GM21737 (cell line): Measurements from ENCODE around the gene AAMP.
"Not testable (repeated sequence)": the region's sequence is repeated elsewhere in the genome, so short reads cannot be mapped to it uniquely, and the experiment has no call there.

Experiments used
- ATAC-seq: cut with Tn5 transposase; IDR thresholded peaks from one replicate; pipeline ENCODE4 v1.9.1; 2021; ENCODE audit warnings: mild to moderate bottlenecking, moderate library complexity; ENCODE audit not compliant: unreplicated experiment

Gene AAMP

DNA sequence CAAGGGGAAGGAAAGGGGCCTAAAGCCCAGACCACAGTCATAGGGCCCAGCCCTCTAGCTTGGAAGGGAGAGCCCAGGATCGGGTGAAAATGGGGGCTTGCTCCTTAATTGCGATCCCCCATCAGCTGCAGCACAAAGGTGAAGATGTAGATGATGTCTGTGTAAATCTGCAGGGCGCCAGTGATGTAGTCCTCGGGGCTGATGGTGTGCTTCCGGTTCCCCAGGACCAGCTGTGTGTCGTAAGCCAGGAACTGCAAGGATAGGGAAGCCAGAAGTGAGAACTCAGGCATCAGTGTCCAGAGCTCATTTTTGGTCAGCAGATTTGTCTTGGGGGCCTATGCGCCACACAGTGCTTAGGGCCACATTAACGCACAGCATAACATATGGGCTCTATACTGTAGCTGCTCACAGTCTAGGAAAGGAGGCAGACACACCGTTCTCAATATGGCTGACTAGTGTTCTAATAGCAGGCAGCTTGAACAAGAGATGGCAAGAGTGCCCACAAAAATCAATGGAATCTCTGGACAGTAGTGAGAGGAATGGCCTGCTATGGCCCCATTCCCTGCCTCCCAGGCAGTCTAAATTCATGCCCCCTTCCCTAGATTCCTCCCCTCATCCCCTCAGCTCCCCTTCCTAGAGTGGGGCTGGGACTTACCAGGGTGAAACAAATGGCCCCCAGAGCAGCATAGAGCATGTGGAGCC, 5.6 kb upstream of the AAMP start:
- ATAC-seq, result no peak

DNA sequence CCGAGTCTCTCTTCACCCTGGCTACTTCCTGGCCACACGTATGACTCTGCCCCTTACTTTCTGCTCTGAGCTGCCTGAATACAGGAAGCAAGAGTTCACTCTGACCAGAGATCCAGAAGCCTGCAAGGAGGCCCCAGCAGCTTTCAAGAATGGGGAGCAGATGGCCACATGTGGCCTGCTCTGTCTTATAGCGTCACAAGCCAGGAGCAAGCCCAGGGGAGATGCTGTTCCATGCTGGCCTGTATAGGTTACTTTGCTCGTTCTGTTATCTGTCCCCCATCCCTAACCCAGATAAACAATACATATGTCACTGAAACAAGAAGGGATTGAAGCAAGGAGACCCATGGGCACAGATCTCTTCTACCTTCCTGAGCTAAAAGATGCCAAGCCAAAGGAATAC, 4.6 kb upstream of the AAMP start:
- ATAC-seq, result no peak

DNA sequence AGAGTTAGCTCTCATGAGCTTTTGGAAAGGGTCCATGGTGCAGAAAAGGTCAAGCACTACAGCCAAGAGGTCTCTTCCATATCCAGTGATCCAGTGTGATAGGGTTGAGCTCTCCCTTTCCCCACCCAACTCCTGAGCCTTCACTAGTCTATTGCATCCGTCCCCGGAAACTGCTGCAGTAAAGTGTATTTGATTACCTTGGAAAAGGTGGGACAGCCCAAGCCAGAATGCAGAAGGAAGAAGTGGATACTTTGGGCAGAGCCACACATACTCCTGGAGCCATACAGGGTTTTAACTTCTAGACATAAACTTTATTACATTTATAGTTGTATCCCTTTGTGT, 3.9 kb upstream of the AAMP start:
- ATAC-seq, result no peak

DNA sequence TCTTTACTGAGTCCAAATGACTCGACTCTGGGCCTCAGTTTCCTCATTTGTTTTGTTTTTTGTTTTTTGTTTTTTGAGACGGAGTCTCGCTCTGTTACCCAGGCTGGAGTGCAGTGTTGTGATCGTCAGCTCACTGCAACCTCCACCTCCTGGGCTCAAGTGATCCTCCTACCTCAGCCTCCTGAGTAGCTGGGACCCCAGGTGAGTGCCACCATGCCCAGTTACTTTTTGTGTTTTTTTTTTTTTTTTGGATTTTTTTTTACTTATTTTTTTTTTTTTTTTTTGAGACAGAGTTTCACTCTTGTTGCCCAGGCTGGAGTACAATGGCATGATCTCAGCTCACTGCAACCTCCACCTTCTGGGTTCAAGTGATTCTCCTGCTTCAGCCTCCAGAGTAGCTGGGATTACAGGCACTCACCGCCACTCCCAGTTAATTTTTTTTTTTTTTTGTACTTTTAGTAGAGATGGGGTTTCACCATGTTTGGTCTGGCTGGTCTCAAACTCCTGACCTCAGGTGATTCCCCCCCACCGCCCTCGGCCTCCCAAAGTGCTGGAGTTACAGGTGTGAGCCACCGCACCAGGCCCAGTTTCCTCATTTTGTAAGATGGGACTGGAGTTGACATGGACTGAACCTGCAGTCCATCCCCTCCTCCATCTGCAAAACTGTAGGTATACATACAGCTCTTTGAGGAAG, 3.4 kb upstream of the AAMP start:
- ATAC-seq, result not testable (repeated sequence)

DNA sequence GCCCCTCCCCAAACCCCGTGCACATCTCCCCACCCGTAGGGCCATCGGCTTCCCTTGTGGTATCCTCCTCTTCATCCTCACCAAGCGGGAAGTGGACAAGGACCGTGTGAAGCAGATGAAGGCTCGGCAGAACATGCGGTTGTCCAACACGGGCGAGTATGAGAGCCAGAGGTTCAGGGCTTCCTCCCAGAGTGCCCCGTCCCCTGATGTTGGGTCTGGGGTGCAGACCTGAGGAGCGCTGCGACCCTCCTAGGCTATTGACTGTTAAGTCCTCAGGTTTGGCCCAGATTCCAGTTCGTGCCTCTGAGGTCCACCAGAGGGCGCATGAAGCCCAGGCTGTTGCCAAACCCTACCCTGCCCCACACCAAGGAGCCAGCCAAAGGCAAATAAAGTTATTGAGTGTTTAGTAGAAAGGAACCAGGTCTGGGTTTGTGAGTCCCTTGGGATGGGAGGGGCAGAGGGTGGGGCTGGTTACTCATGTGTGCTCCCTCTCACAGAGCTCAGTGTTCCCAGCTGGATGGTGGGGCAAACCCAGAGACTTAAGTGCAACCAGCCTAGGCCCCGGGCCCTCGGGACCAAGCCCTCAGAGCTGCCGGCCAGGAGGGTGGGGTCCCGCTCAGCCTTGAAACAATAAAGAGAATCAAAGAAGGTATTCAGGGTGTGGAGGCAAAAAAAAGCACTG, 2.7 kb upstream of the AAMP start:
- ATAC-seq, result peak; percentile 24

DNA sequence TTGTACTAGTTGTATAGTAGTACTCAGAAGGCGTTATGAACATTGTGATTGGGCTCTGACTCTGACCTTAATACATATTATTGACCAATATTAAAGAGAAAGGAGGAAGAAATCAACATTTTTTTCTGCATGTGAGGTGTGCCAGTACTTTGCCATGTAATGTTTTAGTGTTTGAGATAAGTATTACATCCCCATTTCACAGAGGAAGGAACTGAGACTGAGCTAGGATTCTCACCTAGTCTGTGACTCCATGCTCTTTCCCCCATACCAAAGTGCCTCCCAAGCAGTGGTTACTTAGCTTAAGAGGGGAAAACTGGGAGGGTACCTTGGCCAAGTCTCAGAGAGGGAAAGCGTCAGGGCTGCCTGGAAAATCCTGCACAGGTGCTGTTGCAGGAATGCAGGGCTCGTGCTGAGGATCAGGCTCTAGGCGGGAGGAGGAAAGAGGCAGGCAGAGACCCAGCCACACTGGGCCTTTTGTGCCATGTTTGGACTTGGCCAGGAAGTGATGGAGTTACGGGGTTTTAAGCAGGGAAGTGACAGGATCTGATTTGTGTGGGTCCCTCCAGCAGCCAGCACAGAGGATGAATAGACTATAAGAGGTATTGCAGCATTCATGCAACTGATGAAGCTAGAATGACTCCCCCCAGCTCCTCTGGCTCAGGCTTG, 2.1 kb upstream of the AAMP start:
- ATAC-seq, result no peak

DNA sequence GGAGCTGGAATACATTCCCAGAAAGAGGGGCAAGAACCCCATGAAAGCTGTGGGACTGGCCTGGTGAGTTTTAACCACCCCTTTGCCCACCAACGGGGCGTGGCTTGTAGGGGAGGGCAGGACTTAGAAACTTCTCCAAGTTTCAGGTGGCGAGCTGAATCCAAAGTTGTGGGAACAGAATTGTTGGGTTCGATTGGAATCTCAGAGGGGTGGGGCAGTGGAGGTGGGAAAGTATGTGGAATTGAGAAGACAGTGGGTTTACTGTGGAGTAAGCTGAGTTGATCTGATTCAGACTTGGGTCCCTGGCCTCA, 1.5 kb upstream of the AAMP start:
- no peak for ATAC-seq

DNA sequence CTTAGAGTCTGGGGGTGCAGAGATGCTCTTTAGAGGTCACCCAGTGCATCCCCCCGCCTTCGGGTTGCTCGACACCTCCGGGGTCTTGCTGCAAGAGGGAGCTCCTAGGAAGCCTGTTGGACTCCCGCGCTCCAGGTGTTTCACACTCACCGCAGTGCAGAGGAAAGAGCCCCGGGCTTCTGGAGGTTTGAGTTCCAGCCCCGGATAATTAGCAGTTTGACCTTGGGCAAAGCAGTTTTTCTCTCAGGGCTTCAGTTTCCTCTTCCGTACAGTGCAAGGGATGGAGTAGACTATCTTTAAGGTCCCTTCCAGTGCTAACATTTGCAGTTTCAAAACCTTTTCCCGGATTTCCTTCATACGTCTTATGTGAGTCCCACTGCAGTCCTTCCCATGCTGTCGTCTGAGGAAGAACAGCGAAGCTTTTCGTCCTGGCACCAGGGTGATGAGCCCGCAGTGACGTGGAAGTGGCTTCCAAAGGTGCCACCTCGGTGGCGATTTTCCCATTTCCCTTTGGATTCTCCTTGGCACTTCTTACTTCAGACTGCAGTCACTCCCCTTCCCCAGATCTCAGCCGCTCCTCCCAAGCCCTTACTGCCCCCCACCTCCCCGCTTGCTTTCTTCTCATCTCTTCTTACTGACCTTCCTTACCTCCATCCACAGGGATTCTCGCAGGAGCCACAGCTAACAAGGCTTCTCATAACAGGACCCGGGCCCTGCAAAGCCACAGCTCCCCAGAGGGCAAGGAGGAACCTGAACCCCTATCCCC, 967 bp upstream of the AAMP start:
- no peak for ATAC-seq

DNA sequence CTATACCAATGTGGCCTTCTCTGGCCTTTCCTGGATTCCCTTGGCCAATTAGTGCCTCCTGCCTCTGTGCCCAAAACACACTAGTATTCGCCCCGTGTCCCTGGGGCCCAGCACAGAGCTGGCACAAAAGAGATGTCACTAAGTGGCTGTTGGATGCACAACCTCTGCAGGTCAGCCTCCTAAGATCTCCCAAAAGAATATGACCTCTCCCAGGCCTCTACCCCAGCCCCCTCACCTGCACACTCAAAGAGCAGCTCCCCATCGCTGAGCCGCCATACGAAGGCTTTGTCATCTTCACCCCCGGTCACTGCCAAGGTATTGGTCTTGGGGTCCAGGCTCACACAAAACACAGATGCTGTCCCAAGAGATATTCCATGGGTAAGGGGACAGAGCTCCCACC, 2.7 kb downstream of the AAMP start:
- no peak for ATAC-seq

DNA sequence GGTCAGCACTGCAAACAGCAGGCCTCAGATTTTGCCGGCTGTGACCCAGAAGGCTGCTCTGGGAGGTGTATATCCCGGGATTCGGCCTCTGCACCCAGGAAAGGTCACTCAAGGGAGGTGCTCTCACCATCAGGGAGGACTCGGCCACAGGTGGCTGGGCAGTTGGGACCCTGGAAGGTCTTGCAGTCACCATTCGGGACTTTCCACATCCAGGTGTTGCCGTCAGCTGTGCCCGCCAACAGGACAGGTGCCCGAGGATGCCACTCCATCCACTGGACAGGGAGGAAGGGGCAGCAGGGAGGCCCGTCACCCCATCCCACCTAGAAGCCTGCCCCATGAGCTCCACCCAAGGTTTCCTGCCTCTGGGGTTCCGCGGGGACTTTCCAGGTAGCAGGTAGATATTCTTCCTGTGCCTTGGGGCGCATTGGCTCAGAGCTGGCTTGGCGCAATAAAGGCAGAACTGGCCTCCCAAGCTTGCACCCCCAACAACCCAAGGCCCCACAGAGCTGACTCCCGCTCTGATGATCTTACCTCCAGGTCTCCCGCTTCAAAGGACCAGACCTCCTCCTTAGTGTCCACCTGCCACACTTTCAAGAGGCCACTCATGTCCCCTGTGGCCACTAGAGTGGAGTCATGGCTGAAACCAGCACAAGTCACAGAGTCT, 3.5 kb downstream of the AAMP start:
- no peak for ATAC-seq

DNA sequence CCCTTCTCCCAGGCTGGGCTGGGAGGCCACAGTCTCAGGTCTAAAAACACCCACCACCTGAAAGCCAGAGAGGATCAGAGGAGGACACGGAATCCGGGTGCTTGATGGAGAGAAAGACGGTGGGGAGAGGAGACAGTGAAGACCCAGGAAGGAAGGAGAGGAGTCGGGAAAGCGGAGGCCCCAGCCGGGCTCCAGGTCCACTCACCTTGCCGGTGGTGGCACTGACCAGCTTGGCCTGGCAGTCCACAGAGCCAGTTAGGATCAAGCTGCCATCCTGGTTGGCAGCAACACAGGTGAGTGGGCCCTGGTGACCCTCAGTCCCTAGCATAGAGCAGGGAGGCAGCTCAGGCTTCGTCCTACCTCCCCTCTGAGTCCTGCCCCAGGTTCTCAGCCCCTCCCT, 4.3 kb downstream of the AAMP start:
- ATAC-seq, result no peak

DNA sequence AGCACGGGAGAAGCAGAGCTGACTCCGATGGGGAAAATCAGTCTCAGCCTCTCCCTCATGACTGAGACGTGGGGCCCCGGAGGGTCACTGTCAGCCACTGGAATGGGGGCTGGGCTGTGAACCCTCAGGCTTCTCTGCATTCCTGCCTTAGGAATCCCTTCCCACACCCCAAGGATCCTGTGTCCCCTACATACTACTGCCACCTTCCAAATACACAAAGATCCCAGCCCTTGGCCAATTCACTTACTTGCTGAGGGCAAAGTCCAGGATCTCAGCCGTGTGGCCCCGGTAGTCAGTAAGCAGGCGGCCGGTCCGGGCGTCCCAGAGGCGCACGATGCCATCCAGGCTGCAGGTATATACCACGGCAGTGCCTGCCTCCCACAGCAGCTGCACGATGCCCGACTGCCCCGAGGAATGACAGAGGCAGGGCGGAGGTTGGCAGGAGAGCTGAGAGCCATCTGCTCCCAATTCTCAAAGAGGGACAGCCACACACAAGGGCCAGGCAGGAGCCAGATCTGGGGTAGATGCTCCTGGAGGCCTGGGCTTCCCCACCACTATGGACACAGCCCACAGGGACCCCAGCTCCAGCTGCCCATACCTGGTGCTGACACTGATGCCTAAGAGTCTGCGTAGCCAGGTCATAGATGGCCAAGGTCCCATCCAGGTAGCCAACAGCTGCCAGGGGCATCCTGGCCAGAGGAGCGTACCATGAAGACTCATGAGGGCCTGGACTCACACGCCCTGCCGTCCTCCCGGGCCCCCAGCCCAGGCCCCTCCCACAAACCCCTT, 5.0 kb downstream of the AAMP start:
- ATAC-seq, result no peak

DNA sequence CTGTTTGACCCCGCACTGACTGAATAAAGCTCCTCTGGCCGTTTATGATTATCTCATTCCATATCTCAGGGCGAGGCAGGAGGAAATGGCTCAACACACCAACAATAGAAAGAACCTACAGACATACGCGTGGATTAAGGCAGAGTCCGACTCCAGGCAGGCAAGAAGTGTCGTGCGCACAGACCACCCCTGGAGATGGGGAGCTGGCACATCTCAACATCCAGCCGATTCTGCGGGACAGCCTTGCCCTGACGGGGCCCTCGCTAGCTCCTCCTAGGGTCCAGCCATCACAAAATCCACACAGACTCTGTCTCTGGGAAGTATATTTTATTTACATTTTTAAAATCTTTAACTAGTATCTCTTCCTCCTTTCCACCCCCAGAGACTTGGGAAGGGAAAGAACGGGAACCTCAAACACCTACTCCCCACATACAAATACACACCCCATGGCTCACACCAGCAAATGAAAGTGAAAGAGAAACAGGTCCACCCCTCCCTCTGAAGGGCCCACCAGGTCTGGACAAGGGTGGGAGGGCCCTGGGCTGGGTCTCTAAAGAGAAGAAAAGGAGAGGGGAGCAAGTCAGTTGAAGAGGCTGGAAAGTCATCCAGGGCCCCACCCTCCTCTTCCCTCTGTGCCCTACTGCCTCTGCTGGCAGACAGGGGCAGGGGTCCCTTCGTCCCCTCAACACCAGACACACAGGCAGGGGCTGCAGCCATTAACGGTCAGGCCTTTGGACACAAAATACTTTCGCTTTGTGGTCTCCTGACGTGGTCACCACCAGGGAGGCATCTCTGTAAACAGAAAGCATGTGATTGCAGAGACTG, 5.9 kb downstream of the AAMP start:
- no peak for ATAC-seq

DNA sequence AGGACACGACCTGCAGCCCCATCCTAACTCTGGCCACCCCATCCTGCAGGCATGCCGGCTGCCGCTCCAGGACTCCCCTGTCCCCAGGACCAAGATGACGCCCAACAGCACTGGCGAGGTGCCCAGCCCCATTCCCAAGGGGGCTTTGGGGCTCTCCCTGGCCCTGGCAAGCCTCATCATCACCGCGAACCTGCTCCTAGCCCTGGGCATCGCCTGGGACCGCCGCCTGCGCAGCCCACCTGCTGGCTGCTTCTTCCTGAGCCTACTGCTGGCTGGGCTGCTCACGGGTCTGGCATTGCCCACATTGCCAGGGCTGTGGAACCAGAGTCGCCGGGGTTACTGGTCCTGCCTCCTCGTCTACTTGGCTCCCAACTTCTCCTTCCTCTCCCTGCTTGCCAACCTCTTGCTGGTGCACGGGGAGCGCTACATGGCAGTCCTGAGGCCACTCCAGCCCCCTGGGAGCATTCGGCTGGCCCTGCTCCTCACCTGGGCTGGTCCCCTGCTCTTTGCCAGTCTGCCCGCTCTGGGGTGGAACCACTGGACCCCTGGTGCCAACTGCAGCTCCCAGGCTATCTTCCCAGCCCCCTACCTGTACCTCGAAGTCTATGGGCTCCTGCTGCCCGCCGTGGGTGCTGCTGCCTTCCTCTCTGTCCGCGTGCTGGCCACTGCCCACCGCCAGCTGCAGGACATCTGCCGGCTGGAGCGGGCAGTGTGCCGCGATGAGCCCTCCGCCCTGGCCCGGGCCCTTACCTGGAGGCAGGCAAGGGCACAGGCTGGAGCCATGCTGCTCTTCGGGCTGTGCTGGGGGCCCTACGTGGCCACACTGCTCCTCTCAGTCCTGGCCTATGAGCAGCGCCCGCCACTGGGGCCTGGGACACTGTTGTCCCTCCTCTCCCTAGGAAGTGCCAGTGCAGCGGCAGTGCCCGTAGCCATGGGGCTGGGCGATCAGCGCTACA, 7.0 kb downstream of the AAMP start:
- no peak for ATAC-seq

DNA sequence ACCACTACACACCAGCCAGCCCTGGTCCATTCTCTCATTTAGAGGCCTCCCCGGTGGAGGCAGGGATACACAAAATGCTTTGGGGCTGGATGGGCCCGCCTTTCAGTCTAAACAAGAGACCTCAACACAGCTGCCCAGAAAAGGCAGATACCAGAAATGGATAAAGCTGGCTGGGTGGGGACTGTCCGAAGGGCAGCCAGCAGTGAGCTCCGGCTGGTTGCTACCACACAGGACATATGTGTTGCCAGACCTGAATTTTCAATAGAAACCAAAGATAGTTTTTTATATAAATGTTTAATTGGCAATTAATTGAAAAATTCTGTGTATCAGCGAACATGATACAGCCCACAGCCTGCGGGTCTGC, 7.7 kb downstream of the AAMP start:
- no peak for ATAC-seq

DNA sequence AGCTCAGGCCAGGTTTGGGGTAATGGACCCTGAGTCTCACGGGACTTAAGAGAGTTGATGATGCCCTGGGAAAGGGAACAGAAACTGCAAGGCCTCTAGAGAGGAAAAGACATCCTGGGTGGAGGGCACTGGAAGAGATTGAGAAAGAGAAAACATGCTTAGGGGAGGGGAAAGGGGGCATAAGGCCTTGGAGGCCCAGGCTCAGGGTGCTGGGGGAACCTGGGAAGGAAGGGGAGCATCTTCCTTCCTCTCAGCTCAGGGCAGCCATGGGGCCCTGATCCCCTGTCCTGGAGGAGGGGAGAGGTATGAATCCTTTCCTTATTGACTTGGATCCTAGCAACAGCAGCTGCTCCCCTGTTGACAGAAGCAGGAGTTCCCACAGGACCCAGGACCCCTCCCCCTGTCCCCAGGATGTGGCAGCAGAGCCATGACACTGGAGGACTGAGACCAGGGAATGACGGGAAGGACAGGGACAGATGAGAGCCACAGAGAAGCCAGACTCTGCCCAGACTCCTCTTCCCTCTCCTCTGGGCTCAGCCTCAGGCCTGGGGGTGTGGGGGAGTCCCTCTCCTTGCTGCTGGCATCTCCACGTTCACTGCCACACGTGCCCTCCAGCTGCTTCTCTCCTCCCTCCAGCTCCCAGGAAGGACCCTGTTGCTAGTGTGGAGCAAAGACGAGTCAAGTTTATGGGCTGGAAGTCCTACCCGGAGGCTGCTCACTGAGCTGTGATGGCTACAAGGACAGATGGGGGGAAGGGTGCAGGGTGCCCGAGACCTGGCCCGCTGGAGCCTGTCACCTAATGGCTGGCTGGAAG, 8.3 kb downstream of the AAMP start:
- ATAC-seq, result no peak

DNA sequence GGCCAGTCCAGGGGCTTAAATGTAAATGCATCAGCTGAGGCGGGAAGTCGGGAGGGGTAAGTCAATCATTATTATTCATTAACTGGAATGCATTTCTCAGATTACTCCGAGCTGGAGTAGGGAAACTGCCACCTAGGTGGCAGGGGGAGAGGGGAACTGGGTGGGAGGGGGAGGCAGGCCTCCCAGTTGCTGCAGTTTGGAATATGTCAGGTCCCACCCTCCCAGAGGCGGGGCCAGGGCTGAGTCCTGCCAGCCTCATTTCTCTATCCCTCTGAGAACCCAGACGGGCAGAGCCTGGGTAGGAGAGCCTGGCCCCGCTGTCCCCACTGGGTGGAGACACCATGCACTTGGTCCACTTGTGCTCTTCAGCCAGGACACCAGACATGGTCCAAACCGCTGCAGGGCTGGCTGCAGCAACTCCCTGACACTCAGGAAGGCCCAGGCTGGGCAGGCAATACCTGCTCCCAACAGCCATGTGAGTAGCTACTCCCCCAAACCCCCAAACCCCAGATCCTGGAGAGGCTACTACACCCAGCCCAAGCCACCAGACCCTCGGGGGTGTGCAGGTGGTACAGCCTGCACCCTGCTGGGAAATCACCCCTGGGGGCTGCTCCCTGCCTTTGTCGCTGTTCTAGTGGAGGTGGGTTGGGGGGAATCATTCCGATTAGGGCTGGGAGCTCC, 9.1 kb downstream of the AAMP start, which contains the start of gene GPBAR1:
Gene GPBAR1 (plus strand): TSS at position 274 of the 681 bp plus-strand sequence. CDS start 1,710 bp downstream, outside the sequence.
- ATAC-seq, result no peak
